Esophagus muscularis mucosa (tissue), 4 donors: Measurements from ENCODE around the gene PHLDA3. TPM values are rescaled to one million over a fixed set of nuclear protein-coding genes. Genes with fewer than 3 reads are reported as not detected.

ENCODE experiments used
- DNase-seq: peaks from one replicate; pipeline ENCODE4 v3.0.0-alpha.2; 2017; ENCODE audit errors: extremely low spot score
- H3K27ac ChIP-seq, 4 donors: fragments of 200-600 bp; sonication (generic); replicated peaks in 1 of 4; 1 replicate in 3 of 4; 2 replicates in 1 of 4; pipeline ENCODE4 v1.5.1; 2016 to 2019; ENCODE audit warnings: mild to moderate bottlenecking in 1 of 4
- H3K27me3 ChIP-seq, 4 donors: fragments of 200-600 bp; sonication (generic); one replicate each; pipeline versions ENCODE4 v1.5.1 to v1.6.0; 2016 to 2019
- H3K36me3 ChIP-seq, 4 donors: fragments of 200-600 bp; sonication (generic); one replicate each; pipeline ENCODE4 v1.5.1; 2016 to 2019
- H3K4me1 ChIP-seq, 4 donors: fragments of 200-600 bp; sonication (generic); one replicate each; pipeline ENCODE4 v1.5.1; 2016 to 2019
- H3K4me3 ChIP-seq, 4 donors: fragments of 200-600 bp; sonication (generic); 1 replicate in 2 of 4; 2 replicates in 2 of 4; pipeline ENCODE4 v1.5.1; 2016 to 2019; ENCODE audit warnings: mild to moderate bottlenecking in 4 of 4, moderate library complexity in 1 of 4
- H3K9me3 ChIP-seq, 4 donors: fragments of 200-600 bp; sonication (generic); 1 replicate in 3 of 4; 2 replicates in 1 of 4; pipeline ENCODE4 v1.5.1; 2016 to 2019
- CTCF ChIP-seq, 3 experiments: fragments of 200-600 bp in 2 of 3; fragments of 450-650 bp in 1 of 3; sonication (generic) in 2 of 3; IDR thresholded peaks; one replicate each; pipeline ENCODE4 v1.5.1; 2017 to 2019; ENCODE audit warnings: antibody characterized with exemption in 3 of 3, mild to moderate bottlenecking in 2 of 3, moderate library complexity in 1 of 3
- EP300 ChIP-seq: sonication (generic); formaldehyde crosslinking; IDR thresholded peaks from one replicate; pipeline ENCODE4 v1.6.1; 2017; ENCODE audit warnings: antibody characterized with exemption
- POLR2A ChIP-seq: fragments of 450-650 bp; IDR thresholded peaks from one replicate; pipeline ENCODE4 v1.6.1; 2017; ENCODE audit warnings: antibody characterized with exemption, moderate library complexity, mild to moderate bottlenecking, low read depth
- POLR2AphosphoS5 ChIP-seq, 2 donors: sonication (generic); formaldehyde crosslinking; IDR thresholded peaks; one replicate each; pipeline ENCODE4 v1.6.1; 2017; ENCODE audit warnings: antibody characterized with exemption in 2 of 2
- WGBS: methylation state at CpG from one replicate; pipeline ENCODE4 v1.1.5; 2018; 5-methylcytosine and 5-hydroxymethylcytosine counted together
- intact Hi-C: fragments of 100-400 bp; cut with DNase I; formaldehyde crosslinking; loops from one replicate; pipeline ENCODE4 v1.15.1; 2023
- total RNA-seq, 4 donors: library from RNA; depleted of rRNA; stranded (reverse); fragments of >200 nt; gene quantifications; one replicate each; pipeline versions ENCODE4 v1.1.0 to v1.2.1, GENCODE V29; 2016

Gene PHLDA3
- total RNA-seq, 4 donors from 2014 or later, result 63.5 to 158 (median 106) TPM

GRCh38 chr1:201429736-201430501 is 39.1 kb downstream of the PHLDA3 start:
- no peak for DNase-seq
- Histone ChIP-seq H3K4me3 (no peak overlapping the region), H3K9me3 (no peaks in the 10 kb centered on the region), H3K27ac (no peak overlapping the region), H3K36me3 (no peaks in the 10 kb centered on the region), H3K4me1 (no peaks in the 10 kb centered on the region), H3K27me3 (peaks cover 0 to 8% (median 0%) of the 10 kb centered on the region in 4 donors)
- no peak for TF ChIP-seq CTCF (IDR thresholded peaks at IDR 0.05)
- no peak for TF ChIP-seq POLR2A
- no peak for TF ChIP-seq POLR2AphosphoS5 (IDR thresholded peaks at IDR 0.05)
- no peak for TF ChIP-seq EP300
- whole genome bisulfite sequencing, result 88% methylated on average over 18 of the region's 18 CpGs
- intact Hi-C loops, result no loop called here

- no peaks in the 10 kb centered on the region for H3K36me3 ChIP-seq
- intact Hi-C loops, result no loop called here
- peaks cover 0 to 8% (median 0%) of the 10 kb centered on the region in 4 donors for H3K27me3 ChIP-seq
- WGBS, result 69% methylated on average over 6 of the region's 6 CpGs
- DNase-seq, result no peak
- H3K4me1 ChIP-seq, result no peaks in the 10 kb centered on the region
- no peaks in the 10 kb centered on the region for H3K9me3 ChIP-seq
- no peak overlapping the region for H3K27ac ChIP-seq
- TF ChIP-seq EP300 (no peak), POLR2A (no peak)
- H3K4me3 ChIP-seq, result no peak overlapping the region
Observed at GRCh38 chr1:201427963-201428362, 41.0 kb downstream of the PHLDA3 start.

GRCh38 chr1:201426479-201427310 is 42.3 kb downstream of the PHLDA3 start:
- TF ChIP-seq EP300 (no peak), CTCF (IDR thresholded peaks at IDR 0.05) (no peak), POLR2A (no peak), POLR2AphosphoS5 (IDR thresholded peaks at IDR 0.05) (no peak)
- 79% methylated on average over 13 of the region's 15 CpGs for WGBS
- H3K36me3 ChIP-seq, result no peaks in the 10 kb centered on the region
- no peaks in the 10 kb centered on the region for H3K4me1 ChIP-seq
- H3K9me3 ChIP-seq, result no peaks in the 10 kb centered on the region
- no peak overlapping the region for H3K4me3 ChIP-seq
- intact Hi-C loops, result no loop called here
- H3K27me3 ChIP-seq, result peaks cover 0 to 8% (median 0%) of the 10 kb centered on the region in 4 donors
- DNase-seq, result no peak
- H3K27ac ChIP-seq, result no peak overlapping the region

GRCh38 chr1:201424146-201424545 is 44.8 kb downstream of the PHLDA3 start:
- DNase-seq, result no peak
- 94% methylated on average over 2 of the region's 2 CpGs for WGBS
- TF ChIP-seq CTCF (IDR thresholded peaks at IDR 0.05) (no peak), POLR2AphosphoS5 (IDR thresholded peaks at IDR 0.05) (no peak), EP300 (no peak), POLR2A (no peak)
- Histone ChIP-seq H3K27ac (no peak overlapping the region), H3K36me3 (no peaks in the 10 kb centered on the region), H3K4me3 (no peak overlapping the region), H3K9me3 (no peaks in the 10 kb centered on the region), H3K4me1 (peaks cover 0 to 3% (median 0%) of the 10 kb centered on the region in 4 donors), H3K27me3 (no peaks in the 10 kb centered on the region)
- intact Hi-C loops, result no loop called here

GRCh38 chr1:201423655-201424054 is 45.3 kb downstream of the PHLDA3 start:
- Histone ChIP-seq H3K27ac (no peak overlapping the region), H3K27me3 (no peaks in the 10 kb centered on the region), H3K4me1 (peaks cover 0 to 3% (median 0%) of the 10 kb centered on the region in 4 donors), H3K9me3 (no peaks in the 10 kb centered on the region), H3K36me3 (no peaks in the 10 kb centered on the region), H3K4me3 (no peak overlapping the region)
- intact Hi-C loops, result no loop called here
- WGBS, result 86% methylated on average over 5 of the region's 6 CpGs
- DNase-seq, result no peak
- TF ChIP-seq CTCF (IDR thresholded peaks at IDR 0.05) (no peak), POLR2AphosphoS5 (IDR thresholded peaks at IDR 0.05) (no peak), POLR2A (no peak), EP300 (no peak)
